Thyroid gland (tissue), 4 donors: ENCODE measurements around the gene SDR42E2. TPM values are rescaled to one million over a fixed set of nuclear protein-coding genes. Genes with fewer than 3 reads are reported as not detected.
"Not testable (repeated sequence)": the region's sequence is repeated elsewhere in the genome, so short reads cannot be mapped to it uniquely, and the experiment has no call there.

Experiments used
- DNase-seq, 2 donors: peaks; one replicate each; pipeline ENCODE4 v3.0.0-alpha.2; 2019
- H3K27ac ChIP-seq, 3 donors: fragments of 200-600 bp; sonication (generic); 1 replicate in 2 of 3; 2 replicates in 1 of 3; pipeline ENCODE4 v1.5.1; 2016 to 2019; ENCODE audit warnings: mild to moderate bottlenecking in 1 of 3, moderate library complexity in 1 of 3
- H3K27me3 ChIP-seq: fragments of 200-600 bp; sonication (generic); one replicate; pipeline ENCODE4 v1.5.1; 2019
- H3K36me3 ChIP-seq, 2 donors: fragments of 200-600 bp; sonication (generic); one replicate each; pipeline ENCODE4 v1.5.1; 2016 to 2019
- H3K4me1 ChIP-seq, 2 donors: fragments of 200-600 bp; sonication (generic); one replicate each; pipeline ENCODE4 v1.5.1; 2017 to 2019
- H3K4me3 ChIP-seq, 3 donors: fragments of 200-600 bp; sonication (generic); replicated peaks in 1 of 3; 1 replicate in 2 of 3; 2 replicates in 1 of 3; pipeline ENCODE4 v1.5.1; 2016; ENCODE audit warnings: mild to moderate bottlenecking in 1 of 3
- H3K9me3 ChIP-seq: fragments of 200-600 bp; sonication (generic); one replicate; pipeline ENCODE4 v1.5.1; 2017
- CTCF ChIP-seq, 6 experiments: fragments of 200-600 bp in 3 of 6; fragments of 450-650 bp in 3 of 6; sonication (generic) in 3 of 6; IDR thresholded peaks; one replicate each; pipeline ENCODE4 v1.5.1; 2016 to 2019; ENCODE audit warnings: antibody characterized with exemption in 6 of 6, mild to moderate bottlenecking in 2 of 6, inconsistent platforms in 1 of 6, moderate library complexity in 1 of 6
- POLR2A ChIP-seq, 2 donors: fragments of 450-650 bp; IDR thresholded peaks; one replicate each; pipeline ENCODE4 v1.6.1; 2017; ENCODE audit warnings: antibody characterized with exemption in 2 of 2, mild to moderate bottlenecking in 2 of 2, moderate library complexity in 1 of 2
- WGBS, 2 donors: methylation state at CpG; one replicate each; pipeline ENCODE4 v1.1.5; 2017; 5-methylcytosine and 5-hydroxymethylcytosine counted together
- intact Hi-C: fragments of 100-400 bp; cut with DNase I; formaldehyde crosslinking; loops from one replicate; pipeline ENCODE4 v1.15.1; 2023
- total RNA-seq, 4 donors: library from RNA; depleted of rRNA; stranded (reverse); fragments of >200 nt; gene quantifications; one replicate each; pipeline ENCODE4 v1.2.3, GENCODE V29; 2016

SDR42E2 gene
- total RNA-seq, 4 donors from 2014 or later = not detected

- intact Hi-C loops = no loop called here
- Histone ChIP-seq H3K9me3 (no peaks in the 10 kb centered on the region), H3K27ac (no peak overlapping the region), H3K4me3 (no peak overlapping the region), H3K27me3 (no peaks in the 10 kb centered on the region), H3K36me3 (no peaks in the 10 kb centered on the region), H3K4me1 (no peaks in the 10 kb centered on the region)
- 83 to 97% methylated on average over 6 of the region's 6 CpGs for WGBS, 2 donors
- no peak for DNase-seq
- TF ChIP-seq POLR2A (IDR thresholded peaks at IDR 0.05) = no peak
- no peak for TF ChIP-seq CTCF (IDR thresholded peaks at IDR 0.05)
These were observed 17.8 kb upstream of the SDR42E2 start for GRCh38 chr16:22144520-22144919.

DNA sequence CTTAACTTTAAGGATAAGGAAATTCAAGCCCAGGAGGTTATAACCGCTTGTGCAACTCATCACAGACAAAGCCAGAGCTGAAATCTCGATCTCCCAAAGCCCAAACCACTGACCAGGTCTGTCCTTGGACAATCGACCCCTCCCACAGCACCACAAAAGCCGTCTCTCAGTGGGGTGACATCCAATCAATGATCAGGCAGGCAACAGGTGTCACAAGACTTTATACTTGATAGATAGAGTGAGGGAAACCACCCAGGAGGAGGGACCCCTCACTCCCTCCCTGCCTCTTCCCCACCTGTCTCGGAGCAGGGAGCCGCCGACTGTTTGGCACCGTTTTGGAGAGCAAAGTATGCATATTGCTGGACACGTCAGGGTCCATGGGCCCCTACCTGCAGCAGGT, 14.5 kb upstream of the SDR42E2 start:
- Histone ChIP-seq H3K27me3 (no peaks in the 10 kb centered on the region), H3K4me1 (no peaks in the 10 kb centered on the region), H3K36me3 (no peaks in the 10 kb centered on the region), H3K4me3 (no peak overlapping the region), H3K9me3 (no peaks in the 10 kb centered on the region), H3K27ac (no peak overlapping the region)
- WGBS, 2 donors = 66 to 74% methylated on average over 9 of the region's 9 CpGs
- intact Hi-C loops = no loop called here
- DNase-seq = no peak
- TF ChIP-seq CTCF (IDR thresholded peaks at IDR 0.05) (no peak), POLR2A (IDR thresholded peaks at IDR 0.05) (no peak)

GRCh38 chr16:22151246-22151998, 10.9 kb upstream of the SDR42E2 start:
- H3K9me3 ChIP-seq = no peaks in the 10 kb centered on the region
- no peak for DNase-seq
- H3K27ac ChIP-seq = no peak overlapping the region
- H3K4me1 ChIP-seq = no peaks in the 10 kb centered on the region
- TF ChIP-seq CTCF (IDR thresholded peaks at IDR 0.05) (no peak), POLR2A (IDR thresholded peaks at IDR 0.05) (no peak)
- intact Hi-C loops = no loop called here
- no peaks in the 10 kb centered on the region for H3K27me3 ChIP-seq
- no peaks in the 10 kb centered on the region for H3K36me3 ChIP-seq
- 80% methylated on average over 7 of the region's 7 CpGs for WGBS, 2 donors
- no peak overlapping the region for H3K4me3 ChIP-seq

DNA sequence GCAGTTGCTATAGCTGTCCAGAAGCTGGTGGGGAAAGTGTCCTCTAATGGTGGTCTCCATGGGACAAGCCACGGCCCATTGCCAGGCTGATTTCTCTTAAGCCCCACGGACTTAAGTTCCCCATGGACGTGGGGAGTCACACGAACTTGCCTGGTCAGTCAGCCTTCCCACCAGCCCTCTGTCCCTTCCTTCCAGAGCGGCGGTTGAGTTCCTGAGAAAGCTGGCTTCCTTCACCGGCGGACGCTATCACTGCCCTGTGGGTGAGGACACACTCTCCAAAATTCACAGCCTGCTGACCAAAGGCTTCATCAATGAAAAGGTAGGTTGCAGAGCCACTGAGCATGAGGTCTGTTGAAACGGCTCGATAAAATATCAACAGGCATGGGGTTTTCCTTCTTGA, 10.0 kb upstream of the SDR42E2 start:
- intact Hi-C loops = no loop called here
- no peak overlapping the region for H3K27ac ChIP-seq
- H3K36me3 ChIP-seq = no peaks in the 10 kb centered on the region
- WGBS, 2 donors = 68 to 69% methylated on average over 10 to 11 of the region's 11 CpGs
- no peaks in the 10 kb centered on the region for H3K9me3 ChIP-seq
- no peak for DNase-seq
- H3K4me1 ChIP-seq = no peaks in the 10 kb centered on the region
- TF ChIP-seq POLR2A (IDR thresholded peaks at IDR 0.05) (no peak), CTCF (IDR thresholded peaks at IDR 0.05) (no peak)
- H3K27me3 ChIP-seq = no peaks in the 10 kb centered on the region
- H3K4me3 ChIP-seq = no peak overlapping the region

DNA sequence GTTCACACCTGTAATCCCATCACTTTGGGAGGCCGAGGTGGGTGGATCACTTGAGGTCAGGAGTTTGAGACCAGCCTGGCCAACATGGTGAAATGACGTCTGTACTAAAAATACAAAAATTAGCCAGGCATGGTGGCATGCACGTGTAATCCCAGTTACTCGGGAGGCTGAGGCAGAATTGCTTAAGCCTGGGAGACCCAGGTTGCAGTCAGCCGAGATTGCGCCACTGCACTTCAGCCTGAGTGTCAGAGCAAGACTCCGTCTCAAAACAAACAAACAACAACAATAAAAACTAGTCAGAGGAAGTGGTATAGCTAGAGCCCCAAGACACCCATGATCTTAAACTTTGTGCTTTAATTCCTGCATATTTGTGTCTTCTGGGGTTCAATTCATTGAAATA, 9.2 kb upstream of the SDR42E2 start:
- H3K9me3 ChIP-seq, H3K4me1 ChIP-seq, H3K4me3 ChIP-seq, H3K27me3 ChIP-seq, H3K36me3 ChIP-seq, H3K27ac ChIP-seq, DNase-seq, intact Hi-C loops: not testable (repeated sequence)
- WGBS, 2 donors = 56 to 60% methylated on average over 7 of the region's 7 CpGs
